GM04503 (cell line): ENCODE results near the gene PDILT.
"Not testable (repeated sequence)": the region's sequence is repeated elsewhere in the genome, so short reads cannot be mapped to it uniquely, and the experiment has no call there.

Experiments
- DNase-seq: peaks from one replicate; pipeline ENCODE4 v3.0.0-alpha.2; 2012; ENCODE audit warnings: low read depth

Gene PDILT

DNA sequence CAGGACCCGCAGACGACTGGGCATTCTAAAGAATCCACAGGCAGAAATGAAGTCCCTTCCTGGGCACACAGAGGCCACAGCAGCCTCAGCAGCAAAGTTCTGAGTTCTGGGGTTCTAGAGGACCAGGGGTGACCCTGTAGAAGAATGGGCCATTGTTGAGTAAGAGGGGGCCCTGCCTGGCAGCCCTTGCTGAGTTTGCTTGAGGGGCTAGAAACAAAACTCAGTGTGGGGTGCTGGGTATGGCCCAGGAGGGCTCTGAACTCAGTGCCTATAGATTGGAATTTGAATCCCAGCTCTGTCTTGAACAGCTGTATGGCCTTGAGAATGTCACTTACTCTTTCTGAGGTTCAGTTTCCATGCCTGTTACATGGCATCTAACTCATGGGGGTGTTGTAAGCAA lies at the start of gene PDILT:
PDILT (minus strand) TSS at position 101 of the 400 bp plus-strand sequence. CDS start 5,437 bp downstream, outside the sequence.
- DNase-seq, result no peak

DNA sequence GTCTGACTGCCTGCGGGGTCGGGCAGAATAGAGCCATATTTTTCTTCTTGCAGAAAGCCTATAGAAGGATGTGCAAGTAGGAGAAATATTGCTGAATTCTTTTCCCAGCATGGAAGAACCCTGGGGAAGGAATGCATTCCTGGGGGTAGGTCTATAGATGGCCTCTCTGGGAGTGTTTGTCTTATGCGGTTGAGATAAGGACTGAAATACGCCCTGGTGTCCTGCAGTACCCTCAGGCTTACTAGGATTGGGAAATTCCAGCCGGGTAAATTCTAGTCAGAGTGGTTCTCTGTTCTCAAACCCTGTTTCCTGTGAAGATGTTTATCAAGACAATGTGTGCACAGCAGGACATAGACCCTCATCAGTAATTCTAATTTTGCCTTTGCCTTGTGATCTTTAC lies 49.1 kb upstream of the PDILT start:
- not testable (repeated sequence) for DNase-seq

GRCh38 chr16:20451364-20451763 lies 46.8 kb upstream of the PDILT start, which contains the start of gene ACSM2A:
Gene ACSM2A (plus strand): TSS chr16:20451521. CDS start chr16:20460115, 8,594 bp downstream.
- DNase-seq, result not testable (repeated sequence)

- not testable (repeated sequence) for DNase-seq
Observed at GRCh38 chr16:20446652-20447393, 42.3 kb upstream of the PDILT start.

DNA sequence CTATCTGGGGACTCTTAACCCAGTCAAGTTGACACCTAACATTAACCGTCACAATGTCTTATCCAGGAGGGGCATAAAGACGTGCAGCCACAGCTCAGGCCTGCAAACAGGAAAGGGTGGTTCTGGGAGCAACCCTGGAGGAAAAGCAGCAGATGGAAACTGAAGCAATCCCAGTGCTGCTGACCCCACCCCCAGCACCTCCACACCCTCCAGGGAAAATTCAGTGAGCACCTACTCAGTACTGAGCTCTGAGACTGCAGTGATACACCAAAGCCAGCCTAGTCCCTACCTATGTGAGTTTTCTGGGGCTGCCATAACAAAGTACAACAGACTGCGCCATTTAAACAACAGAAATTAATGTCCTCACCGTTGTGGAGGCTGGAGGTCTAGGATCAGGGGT lies 37.3 kb upstream of the PDILT start:
- not testable (repeated sequence) for DNase-seq

DNA sequence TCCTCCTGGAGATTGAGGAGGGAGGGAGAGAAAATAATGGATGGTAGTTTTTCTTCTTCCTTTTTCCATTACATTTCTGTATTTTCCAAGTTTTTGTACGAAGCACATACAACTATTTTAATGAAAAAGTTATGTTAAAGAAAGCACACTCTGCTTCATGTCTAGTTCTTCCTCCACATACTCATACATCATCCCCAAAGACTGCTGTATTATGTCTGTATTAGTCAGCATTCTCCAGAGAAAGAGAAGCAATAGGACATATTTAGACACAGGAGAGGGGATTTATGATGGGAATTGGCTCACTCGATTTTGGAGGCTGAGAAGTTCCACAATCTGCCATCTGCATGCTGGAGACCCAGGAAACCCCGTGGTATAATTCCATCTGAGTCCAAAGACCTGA lies 36.7 kb upstream of the PDILT start:
- no peak for DNase-seq

DNA sequence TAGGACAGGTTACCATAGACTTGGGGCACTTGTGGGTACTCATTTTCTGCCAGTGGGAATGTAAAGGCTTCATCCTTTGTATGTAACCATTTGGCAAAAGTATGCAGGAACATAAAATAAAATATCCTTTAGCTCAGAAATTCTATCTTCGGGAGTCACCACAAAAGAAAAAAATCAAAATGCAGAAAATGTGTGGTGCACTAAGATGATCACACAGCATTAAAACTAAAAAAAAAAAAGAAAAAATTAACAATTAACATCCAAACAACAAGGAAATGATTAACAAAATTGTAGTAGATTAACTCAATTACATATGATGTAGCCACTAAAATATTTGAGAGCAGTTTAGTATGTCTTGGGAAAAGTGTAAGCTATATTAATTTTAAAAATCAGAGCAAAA lies 36.2 kb upstream of the PDILT start:
- not testable (repeated sequence) for DNase-seq

DNA sequence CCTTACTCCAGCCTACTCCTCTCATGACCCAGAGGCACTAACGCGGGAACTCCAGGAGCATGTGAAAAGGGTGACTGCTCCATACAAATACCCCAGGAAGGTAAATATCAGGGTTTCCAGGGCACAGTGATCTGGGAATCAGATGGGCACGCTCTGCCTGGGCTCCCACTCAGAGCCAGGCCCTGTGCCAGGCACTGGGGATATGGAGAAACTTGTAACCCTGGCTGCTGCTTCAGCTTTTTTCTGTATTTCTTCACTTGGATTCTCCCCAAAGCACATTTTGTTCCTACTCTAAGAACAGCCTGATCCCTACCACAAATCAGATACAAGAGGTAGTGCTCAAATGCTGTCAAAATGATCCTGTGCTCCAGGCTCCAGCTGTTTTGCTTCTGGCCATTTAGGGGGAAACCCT lies 35.3 kb upstream of the PDILT start:
- DNase-seq, result not testable (repeated sequence)

- DNase-seq, result not testable (repeated sequence)
Observed at GRCh38 chr16:20438950-20439349, 34.4 kb upstream of the PDILT start.

- no peak for DNase-seq
Observed at GRCh38 chr16:20430948-20431347, 26.4 kb upstream of the PDILT start.

DNA sequence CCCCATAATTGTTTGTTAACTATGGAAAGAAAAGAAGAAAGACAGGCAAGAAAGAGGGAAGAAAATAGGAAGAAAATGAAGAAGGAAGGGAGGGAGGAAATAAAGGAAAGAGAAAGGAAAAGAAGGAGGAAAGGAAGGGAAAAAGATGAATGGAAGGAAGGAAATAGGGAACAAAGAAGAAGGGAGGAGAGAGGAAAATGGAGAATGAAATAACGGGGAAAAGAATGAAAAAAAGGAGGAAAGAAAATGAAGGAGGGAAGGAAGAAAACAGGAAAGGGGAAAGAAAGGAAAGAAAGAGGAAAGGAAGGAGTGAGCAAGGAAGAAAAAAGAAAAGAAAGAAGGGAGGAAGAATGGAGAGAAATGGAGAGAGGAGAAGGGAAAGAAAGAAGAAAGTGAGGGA lies 25.9 kb upstream of the PDILT start:
- not testable (repeated sequence) for DNase-seq

DNA sequence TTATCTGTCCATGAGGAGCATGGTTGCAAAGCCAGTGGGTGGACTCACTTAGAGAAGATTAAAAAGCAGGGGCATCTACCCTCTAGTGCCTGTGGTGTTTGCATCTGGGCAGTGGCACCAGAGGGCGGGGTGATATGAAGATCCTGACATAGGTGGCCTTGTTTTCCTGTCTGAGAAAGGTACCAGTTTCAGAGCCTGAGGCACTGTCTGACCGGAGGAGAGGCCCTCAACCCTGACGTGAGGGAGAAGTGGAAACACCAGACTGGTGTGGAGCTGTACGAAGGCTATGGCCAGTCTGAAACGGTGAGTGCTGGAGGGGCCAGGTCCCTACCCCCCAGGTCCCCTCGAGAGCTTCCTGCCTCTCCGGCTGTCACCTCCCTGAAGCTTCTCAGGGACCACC lies 25.0 kb upstream of the PDILT start:
- DNase-seq, result not testable (repeated sequence)

DNA sequence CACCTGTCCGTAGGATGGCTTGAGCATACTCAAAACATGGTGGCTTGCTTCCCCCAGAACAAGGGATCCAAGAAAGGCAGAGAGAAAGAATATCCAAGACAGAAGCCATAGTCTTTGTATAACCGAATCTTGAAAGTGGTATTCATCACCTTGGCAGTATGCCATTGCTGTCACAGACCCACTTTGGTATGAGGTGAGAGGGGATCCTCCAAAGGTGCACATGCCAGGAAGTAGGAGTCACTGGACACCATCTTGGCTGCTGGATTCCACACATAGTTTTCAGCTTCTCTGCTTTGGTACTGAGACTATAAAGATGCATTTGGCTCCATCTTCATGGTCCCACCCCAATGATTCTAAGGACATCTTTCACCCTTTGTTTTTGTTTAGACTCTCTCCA lies 22.9 kb upstream of the PDILT start:
- DNase-seq, result not testable (repeated sequence)

DNA sequence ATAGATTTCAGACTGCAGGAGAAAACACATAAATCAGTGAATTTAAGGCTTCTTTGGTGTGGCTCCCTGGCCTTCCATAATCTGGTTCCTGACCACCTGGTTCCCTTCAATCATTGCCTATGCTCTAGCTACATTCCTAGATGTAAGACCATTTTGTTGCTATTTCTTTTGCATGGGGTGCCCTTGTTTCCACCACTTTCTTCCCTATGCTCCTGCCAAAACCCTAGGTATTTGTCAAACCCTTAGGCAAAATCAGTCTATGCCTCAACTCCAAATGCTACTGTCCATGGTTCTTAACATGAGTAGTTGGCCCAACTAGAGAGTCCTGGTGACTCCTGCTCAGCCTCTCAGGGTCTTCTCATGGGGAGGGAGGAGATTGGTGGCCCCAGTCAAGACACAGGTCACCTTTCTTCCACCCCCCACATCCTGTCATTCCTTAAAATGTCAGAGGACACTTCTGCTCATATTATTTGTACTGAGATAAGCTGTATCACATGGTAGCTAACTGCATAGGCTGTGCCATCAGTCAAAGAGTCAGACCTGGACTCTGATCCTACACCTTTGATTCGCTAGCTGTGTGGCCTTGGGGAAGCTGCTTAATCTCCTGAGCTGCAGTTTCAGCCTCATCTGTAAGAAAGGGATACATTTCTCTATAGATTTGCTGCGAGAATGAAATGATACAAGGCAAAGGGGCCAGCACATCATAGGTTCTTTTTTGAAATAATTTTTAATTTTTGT lies 19.8 kb upstream of the PDILT start:
- no peak for DNase-seq

DNA sequence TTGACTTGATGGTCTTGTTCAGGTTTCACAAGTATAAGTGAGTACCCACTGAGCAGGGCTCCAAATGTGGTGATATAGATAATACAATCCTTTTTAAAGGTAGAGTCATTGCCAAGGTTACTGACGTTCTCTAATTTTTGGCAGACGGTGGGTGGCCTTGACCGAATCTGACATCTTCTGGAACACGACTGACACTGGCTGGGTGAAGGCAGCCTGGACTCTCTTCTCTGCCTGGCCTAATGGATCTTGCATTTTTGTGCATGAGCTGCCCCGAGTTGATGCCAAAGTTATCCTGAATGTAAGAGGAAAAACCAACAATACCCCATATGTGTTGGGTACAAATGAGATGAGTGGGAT lies 19.2 kb upstream of the PDILT start:
- not testable (repeated sequence) for DNase-seq

- DNase-seq, result not testable (repeated sequence)
Observed at GRCh38 chr16:20421748-20422147, 17.2 kb upstream of the PDILT start.

GRCh38 chr16:20419093-20419492 lies 14.6 kb upstream of the PDILT start:
- DNase-seq, result not testable (repeated sequence)

DNA sequence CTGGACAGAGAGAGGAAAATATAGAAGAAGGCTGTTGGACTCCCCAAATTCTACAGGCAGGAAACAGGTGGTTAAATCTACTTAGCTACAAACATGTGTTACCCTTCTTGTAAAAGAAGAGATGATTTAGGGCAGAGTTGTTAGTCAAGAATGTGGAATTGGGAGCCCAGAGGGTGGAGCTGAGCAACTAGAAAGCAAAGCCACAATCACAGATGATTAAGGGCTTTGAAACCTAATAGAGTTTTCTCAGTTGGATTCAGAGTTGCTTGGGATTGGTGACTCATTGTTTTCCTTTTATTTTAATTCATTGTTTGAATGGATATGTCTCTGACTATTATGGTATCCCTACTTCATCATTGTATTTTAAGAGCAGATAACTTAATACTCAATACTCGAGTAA lies 11.0 kb upstream of the PDILT start:
- DNase-seq, result no peak

- no peak for DNase-seq
Observed at GRCh38 chr16:20411055-20411454, 6.5 kb upstream of the PDILT start.

- DNase-seq, result no peak
Observed at GRCh38 chr16:20410121-20410723, 5.7 kb upstream of the PDILT start.

GRCh38 chr16:20409398-20410120 lies 5.0 kb upstream of the PDILT start, which contains the start of gene ACSM5:
Gene ACSM5 (plus strand): TSS chr16:20409534. CDS start chr16:20411485, 1,951 bp downstream.
- no peak for DNase-seq

DNA sequence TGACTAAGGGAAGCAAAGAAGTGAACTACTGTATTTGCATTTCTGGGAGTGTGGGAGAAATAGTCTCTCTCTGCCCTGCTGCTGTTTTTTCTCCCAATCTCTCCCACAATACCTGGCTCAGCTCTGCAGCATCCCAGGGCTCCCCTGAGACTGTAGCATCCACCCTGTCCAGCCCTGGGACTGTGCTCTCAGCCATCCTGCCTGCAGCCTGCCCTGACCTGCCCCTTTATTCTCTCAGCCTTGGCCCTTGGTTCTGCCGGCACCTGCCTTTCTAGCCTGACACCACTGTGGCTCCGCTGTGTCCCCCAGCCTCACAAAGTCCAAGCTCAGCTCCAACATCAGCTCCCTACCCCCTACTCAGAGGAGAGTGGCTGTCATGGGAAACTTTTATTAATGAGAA lies 1.9 kb downstream of the PDILT start:
- no peak for DNase-seq
